GM18868 (cell line): ENCODE measurements around the gene VIT.
"Not testable (repeated sequence)": the region's sequence is repeated elsewhere in the genome, so short reads cannot be mapped to it uniquely, and the experiment has no call there.

ENCODE experiments used
- ATAC-seq: cut with Tn5 transposase; IDR thresholded peaks from one replicate; pipeline ENCODE4 v1.9.1; 2021; ENCODE audit warnings: mild to moderate bottlenecking, moderate library complexity; ENCODE audit not compliant: unreplicated experiment

Gene VIT

DNA sequence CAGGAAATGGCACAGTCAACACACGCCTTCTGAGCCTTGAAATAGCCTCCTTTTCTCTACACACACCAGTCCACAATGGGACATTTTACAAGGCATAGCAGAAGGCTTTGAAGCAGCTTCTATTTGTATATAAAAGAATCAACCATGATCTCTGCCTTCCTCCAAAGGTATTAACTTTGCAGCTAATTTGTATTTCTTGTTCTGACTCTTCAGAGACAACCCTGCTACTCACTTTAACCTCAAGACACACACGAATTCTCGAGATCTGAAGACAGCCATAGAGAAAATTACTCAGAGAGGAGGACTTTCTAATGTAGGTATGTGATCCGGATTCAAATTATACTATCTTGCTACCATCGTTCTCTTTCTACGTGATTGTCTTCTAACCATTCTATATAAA is 104.6 kb downstream of the VIT start:
- no peak for ATAC-seq

GRCh38 chr2:36802952-36803351 is 106.4 kb downstream of the VIT start:
- no peak for ATAC-seq

- no peak for ATAC-seq
Measured at GRCh38 chr2:36805635-36806224, 109.2 kb downstream of the VIT start.

- ATAC-seq = no peak
Measured at GRCh38 chr2:36807223-36807886, 110.8 kb downstream of the VIT start.

- no peak for ATAC-seq
Measured at GRCh38 chr2:36808386-36809068, 112.0 kb downstream of the VIT start.

DNA sequence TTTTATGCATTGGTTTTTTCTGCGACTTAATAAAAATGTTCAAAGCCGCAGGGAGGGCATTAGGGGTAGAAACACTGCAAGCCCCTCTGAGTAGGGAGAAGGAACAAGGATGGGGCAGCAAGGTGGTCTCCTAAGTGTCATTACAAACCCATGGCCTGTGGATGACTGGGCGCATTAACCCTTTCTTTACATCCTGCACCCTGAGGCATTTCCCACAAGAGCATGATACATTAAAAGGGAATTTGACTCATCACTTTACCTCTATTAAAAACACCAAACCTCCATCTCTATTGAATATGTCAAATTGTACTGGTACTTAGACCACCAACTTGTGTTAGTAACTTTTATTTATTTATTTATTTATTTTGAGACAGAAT is 112.5 kb downstream of the VIT start:
- ATAC-seq = no peak

DNA sequence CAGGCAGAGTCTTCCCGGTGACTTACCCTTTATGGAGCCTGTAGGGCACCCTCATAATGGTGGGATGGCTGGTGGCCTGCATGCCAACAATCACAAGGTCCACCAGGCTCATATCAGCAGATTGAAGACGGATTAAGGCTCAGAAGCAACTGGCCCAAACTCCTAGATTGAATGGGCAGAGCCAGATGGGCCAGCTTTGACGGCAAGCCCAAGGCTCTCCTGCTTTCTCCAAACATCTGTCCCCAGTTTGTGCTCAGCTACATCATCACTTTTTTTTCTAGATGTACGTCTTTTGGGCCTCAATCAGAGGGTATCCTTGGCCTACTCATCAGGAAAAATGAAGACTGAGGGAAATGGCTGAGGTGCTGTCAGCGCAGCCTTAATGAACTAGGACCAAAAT is 114.6 kb downstream of the VIT start:
- no peak for ATAC-seq

DNA sequence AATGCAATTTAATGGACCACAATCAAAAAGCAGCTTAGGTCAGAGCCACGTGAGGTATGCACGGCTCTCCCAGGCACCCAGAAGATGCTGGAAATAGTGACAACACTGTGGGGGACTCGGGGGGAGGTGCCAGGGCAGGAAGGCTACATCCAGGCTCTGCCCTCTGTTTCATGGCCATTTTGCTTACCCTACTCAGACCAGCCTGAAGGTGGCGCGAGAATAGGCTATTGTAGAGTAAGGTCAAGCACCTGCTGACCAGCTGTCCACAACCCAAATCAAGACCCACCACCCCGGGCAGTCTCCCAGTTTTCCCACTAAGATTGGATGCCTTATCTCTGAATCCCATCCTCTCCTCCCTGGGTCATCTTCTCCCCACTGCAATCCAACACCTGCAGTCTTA is 115.7 kb downstream of the VIT start:
- ATAC-seq = no peak

DNA sequence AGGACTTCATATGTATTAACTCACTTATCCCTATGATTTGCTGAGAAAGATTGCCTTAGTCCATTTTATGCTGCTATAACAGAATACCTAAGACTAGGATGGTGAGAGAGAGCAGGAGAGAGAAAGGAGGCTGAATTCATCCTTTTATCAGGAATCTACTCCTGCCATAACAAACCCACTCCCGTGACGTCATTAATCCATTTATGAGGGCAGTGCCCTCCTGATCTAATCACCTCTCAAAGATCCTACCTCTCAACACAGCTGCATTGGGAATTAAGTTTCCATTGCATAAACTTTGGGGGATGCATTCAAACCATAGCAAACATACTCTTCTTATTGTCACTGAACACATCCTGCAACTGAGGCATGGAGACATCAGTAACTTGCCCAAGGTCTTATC is 122.0 kb downstream of the VIT start:
- ATAC-seq = no peak

DNA sequence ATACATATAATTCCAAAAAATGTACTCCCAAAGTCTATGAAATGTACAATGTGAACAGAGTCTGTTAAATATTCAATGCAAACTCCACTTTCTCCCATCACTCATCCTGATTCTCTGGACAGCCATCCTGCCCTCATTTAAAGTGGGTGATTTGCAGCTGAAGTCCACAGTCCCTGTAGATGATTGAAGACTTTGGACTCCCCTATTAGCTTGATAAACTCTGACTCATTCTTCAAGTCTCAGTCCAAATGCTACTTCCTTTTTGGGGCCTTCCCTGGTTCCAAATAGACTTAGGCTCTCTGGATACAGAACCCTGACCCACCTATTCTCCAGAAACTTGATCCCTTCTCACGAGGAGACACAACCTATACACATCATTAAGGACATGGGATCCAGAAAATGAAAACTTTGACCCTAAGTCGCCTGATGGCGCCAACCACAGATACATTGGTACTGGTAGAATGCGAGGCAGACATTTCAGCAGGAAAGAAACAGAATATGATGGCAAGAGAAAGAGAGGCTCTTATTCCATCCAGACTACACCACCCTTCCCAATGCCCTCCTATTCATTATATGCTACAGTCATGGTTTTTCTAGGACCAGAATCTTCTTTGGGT is 122.7 kb downstream of the VIT start:
- ATAC-seq = no peak

GRCh38 chr2:36820942-36821605 is 124.6 kb downstream of the VIT start:
- no peak for ATAC-seq

DNA sequence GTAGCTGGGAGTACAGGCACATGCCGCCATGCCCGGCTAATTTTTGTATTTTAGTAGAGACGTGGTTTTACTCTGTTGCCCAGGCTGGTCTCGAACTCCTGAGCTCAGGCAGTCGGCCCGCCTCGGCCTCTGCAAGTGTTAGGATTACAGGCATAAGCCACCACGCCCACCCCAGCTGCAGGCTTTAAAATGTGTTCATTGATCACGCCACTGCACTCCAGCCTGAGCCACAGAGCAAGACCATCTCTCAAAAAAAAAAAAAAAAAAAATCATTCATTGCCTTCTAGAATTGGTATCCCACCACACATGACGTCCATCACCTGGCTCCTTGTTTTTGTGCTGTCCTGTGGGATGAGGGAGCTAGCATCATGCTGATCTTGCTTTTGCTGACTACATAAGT is 127.4 kb downstream of the VIT start:
- no peak for ATAC-seq

- ATAC-seq = no peak
Measured at GRCh38 chr2:36824273-36824672, 127.8 kb downstream of the VIT start.

DNA sequence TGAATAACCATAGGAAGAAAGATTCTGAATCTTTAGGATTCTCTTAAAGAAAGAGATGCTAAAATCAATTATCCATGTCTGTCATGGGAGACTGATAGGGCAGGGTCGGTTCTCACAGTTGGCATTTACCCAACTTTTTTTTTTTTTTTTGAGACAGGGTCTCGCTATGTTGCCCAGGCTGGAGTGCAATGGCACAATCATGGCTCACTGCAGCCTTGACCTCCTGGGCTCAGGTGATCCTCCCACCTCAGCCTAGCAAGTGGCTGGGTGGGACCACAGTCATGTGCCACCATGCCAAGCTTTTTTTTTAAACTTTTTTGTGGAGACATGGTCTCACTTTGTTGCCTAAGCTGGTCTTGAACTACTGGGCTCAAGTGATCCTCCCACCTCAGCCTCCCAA is 128.2 kb downstream of the VIT start:
- not testable (repeated sequence) for ATAC-seq

DNA sequence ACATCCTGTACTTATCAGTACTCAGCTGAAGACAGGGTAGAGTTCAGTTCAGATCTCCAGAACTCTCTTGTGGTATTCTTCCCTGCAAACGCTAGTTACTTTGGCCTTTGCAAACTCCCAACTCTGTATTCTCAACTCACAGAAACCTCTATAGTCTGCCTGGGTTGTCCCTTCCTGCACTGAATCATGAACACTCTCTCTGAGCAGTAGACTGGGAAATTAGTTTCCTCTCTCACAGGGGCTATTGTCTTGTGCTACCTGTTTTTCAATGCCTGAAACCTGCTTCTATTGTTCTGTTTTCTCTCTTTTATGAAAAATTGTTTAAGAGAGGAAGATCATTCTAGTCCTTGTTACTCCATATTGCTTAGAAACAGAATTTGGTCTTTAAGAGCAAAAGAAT is 134.7 kb downstream of the VIT start:
- no peak for ATAC-seq

DNA sequence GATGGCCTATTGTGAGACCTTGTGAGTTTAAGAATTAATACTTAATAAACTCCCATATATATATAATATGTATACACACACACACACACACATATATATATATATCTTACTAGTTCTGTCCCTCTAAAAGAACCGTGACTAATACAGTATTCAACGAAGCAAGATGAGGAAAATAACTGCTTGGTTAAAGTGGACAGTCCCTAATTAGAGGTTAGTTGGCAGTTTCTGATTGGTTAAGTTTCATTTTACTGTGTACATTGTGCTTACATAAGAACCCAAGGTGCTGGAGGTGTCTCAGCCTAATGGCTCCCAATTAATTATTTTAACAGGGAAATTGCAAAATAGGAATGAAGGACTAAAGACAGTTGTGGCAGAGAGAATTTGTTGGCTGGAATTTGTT is 137.7 kb downstream of the VIT start:
- ATAC-seq = no peak

GRCh38 chr2:36834731-36835524 is 138.4 kb downstream of the VIT start:
- no peak for ATAC-seq

DNA sequence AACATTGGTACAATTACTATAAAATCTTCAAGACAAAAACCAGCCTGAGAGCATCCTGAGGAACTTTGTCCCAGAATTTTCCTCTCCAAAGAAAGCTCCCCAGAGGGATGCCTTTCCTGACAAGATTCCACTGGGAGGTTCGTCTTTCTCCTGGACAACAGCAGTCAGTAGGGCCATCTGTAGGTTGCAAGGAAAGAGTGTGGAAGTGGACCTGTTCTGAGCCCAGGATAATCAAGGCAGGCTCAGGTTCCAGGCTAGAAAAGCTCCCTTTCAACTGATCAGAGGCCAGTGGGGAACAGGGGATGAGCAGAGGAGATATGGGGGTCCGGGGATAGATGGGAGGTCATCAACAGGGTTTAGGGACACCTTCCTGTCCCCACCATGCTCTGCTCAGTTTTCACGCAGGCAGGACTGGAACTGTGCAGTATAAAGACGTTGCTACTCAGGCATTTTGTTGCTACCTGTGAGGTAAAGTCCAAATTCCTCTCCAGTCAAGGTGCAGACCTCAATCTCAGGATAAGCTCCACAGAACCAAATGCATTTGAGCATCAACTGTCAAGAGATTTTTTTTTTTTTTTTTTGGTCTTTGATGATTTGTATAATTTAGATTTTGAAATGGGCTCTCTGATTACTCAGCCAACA is 143.6 kb downstream of the VIT start:
- no peak for ATAC-seq

DNA sequence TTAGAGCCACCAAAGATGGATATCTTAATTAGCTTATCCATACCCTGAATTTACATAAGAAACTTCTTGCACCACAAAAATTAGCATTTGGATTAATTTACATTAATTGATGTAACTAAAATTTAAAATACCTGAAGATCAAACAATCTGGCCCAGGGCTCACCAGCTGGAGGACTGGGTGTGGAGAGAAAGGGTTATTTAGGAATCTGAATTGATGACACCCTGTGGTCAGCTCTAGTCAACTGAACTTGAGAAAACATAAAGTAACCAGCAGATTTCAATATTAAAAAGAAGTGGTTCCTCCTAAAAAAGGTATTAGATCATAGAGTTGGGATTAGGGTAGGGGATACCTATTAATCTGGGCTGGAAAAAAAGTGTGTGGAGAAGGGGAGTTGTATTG is 147.3 kb downstream of the VIT start:
- ATAC-seq = no peak

- ATAC-seq = no peak
Measured at GRCh38 chr2:36849265-36849664, 152.8 kb downstream of the VIT start.
